Naive thymus-derived CD4-positive, alpha-beta T cell (primary cell): ENCODE data around the gene FTL. TPM values are rescaled to one million over a fixed set of nuclear protein-coding genes. Genes with fewer than 3 reads are reported as not detected.

Experiments used
- ATAC-seq: fragments of 150-1000 bp; cut with Tn5 transposase; 2 replicates; pipeline ENCODE4 v1.10.0; 2021; ENCODE audit warnings: mild to moderate bottlenecking, moderate library complexity
- CTCF ChIA-PET: fragments of 350-600 bp; sonication (Branson Sonifier 250); formaldehyde crosslinking; loops from one replicate; lab custom pipeline; 2021; ENCODE audit warnings: antibody characterized with exemption; lab: Charles Lee
- POLR2A ChIA-PET: fragments of 350-600 bp; sonication (Branson Sonifier 250); formaldehyde crosslinking; loops from one replicate; lab custom pipeline; 2021; ENCODE audit warnings: antibody characterized with exemption, inconsistent platforms; lab: Charles Lee
- DNase-seq, 9 donors: peaks; one replicate each; pipeline versions ENCODE4 v3.0.0 to v3.0.0-alpha.2; 2020 to 2022; ENCODE audit warnings: mixed read lengths in 1 of 9
- H3K27ac ChIP-seq: one replicate; pipeline ENCODE4 v1.7.0; 2013; ENCODE audit warnings: mild to moderate bottlenecking, low read depth, low read length, moderate library complexity
- H3K27me3 ChIP-seq, 2 donors: one replicate each; pipeline ENCODE4 v1.7.0; 2013; ENCODE audit warnings: low read length in 2 of 2, mild to moderate bottlenecking in 2 of 2, moderate library complexity in 2 of 2; ENCODE audit not compliant: control insufficient read depth in 2 of 2, insufficient read depth in 2 of 2
- H3K36me3 ChIP-seq, 3 experiments: 1 replicate in 2 of 3; 2 replicates in 1 of 3; pipeline ENCODE4 v1.7.0; 2013; ENCODE audit warnings: low read length in 3 of 3, mild to moderate bottlenecking in 3 of 3, moderate library complexity in 1 of 3; ENCODE audit not compliant: insufficient read depth in 3 of 3, control insufficient read depth in 2 of 3
- H3K4me1 ChIP-seq, 2 donors: one replicate each; pipeline ENCODE4 v1.7.0; 2013; ENCODE audit warnings: low read length in 2 of 2, mild to moderate bottlenecking in 2 of 2, moderate library complexity in 1 of 2; ENCODE audit not compliant: control insufficient read depth in 2 of 2, insufficient read depth in 2 of 2
- H3K4me3 ChIP-seq: 2 replicates; pipeline ENCODE4 v1.7.0; 2013; ENCODE audit warnings: mild to moderate bottlenecking, low read length
- H3K9me3 ChIP-seq, 3 experiments: 1 replicate in 2 of 3; 2 replicates in 1 of 3; pipeline ENCODE4 v1.7.0; 2013; ENCODE audit warnings: low read length in 3 of 3; ENCODE audit not compliant: control insufficient read depth in 2 of 3
- H3K27ac Mint-ChIP-seq, 9 donors: one replicate each; pipeline ENCODE4 v1.8.0; 2020 to 2022; ENCODE audit warnings: mixed read lengths in 9 of 9, mild to moderate bottlenecking in 8 of 9, moderate library complexity in 5 of 9, inconsistent platforms in 2 of 9
- H3K27me3 Mint-ChIP-seq, 5 donors: one replicate each; pipeline ENCODE4 v1.8.0; 2021 to 2022; ENCODE audit warnings: mixed read lengths in 5 of 5, mild to moderate bottlenecking in 1 of 5
- H3K36me3 Mint-ChIP-seq, 5 donors: one replicate each; pipeline ENCODE4 v1.8.0; 2020 to 2022; ENCODE audit warnings: mixed read lengths in 5 of 5, mild to moderate bottlenecking in 3 of 5, inconsistent platforms in 1 of 5
- H3K4me1 Mint-ChIP-seq, 7 donors: one replicate each; pipeline ENCODE4 v1.8.0; 2020 to 2022; ENCODE audit warnings: mixed read lengths in 7 of 7, mild to moderate bottlenecking in 3 of 7, inconsistent platforms in 1 of 7
- H3K4me3 Mint-ChIP-seq, 10 donors: one replicate each; pipeline ENCODE4 v1.8.0; 2020 to 2022; ENCODE audit warnings: mild to moderate bottlenecking in 10 of 10, mixed read lengths in 10 of 10, moderate library complexity in 6 of 10, inconsistent platforms in 2 of 10
- H3K9me3 Mint-ChIP-seq, 11 donors: one replicate each; pipeline ENCODE4 v1.8.0; 2020 to 2022; ENCODE audit warnings: mixed read lengths in 11 of 11, mild to moderate bottlenecking in 4 of 11, inconsistent platforms in 1 of 11, moderate library complexity in 1 of 11
- intact Hi-C, 2 donors: fragments of 100-400 bp; cut with micrococcal nuclease; formaldehyde crosslinking; loops; one replicate each; pipeline ENCODE4 v1.15.1; 2023
- polyA plus RNA-seq, 2 donors: library from polyadenylated mRNA; unstranded; fragments of 300-500 nt; fragmentation: Illumina TruSeq; gene quantifications; one replicate each; pipeline ENCODE4 v1.2.3, GENCODE V29; 2021
- total RNA-seq, 6 experiments: library from RNA in 5 of 6; stranded (reverse) in 5 of 6; gene quantifications; 1 replicate in 5 of 6; 2 replicates in 1 of 6; pipeline ENCODE4 v1.2.3 and lab custom pipeline; 2021 to 2026

FTL gene
- total and polyA plus RNA-seq, 7 experiments from 2014 or later: 888 to 4,967 (median 1,462) TPM

DNA sequence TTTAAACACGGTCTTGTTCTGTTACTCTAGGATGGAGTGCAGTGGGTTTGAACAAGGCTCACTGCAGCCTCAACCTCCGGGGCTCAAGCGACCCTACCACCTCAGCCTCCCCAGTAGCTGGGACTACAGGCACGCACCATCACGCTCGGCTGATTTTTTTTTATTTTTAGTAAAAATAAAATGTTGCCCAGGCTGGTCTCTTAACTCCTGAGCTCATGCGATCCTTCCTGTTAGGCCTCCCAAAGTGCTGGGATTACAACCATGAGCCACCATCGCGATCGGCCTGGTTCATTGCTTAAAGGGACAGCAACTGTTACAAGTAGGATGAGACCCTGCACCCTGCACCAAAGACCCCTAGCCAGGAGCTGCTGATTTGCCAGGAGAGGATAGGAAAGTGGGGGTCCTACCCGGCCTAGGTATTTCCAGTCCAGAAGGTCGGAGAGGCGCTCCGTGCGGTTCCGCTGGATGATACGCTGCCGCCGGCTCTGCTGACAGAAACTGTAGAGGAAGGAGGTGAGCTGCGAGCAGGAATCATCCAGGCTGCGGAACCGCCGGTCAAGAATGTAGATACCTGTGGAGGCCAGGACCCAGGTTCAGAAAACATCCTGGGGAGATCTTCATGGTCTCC lies 5.1 kb downstream of the FTL start:
- CTCF ChIA-PET: interaction anchor here (0.6 to 2.9 kb wide), 24 partner anchors 8 to 878 kb away, joined by 3 to 20 read pairs (median 4); partner anchors contain the start of genes BAX, DHDH, PPP1R15A and RUVBL2
- Mint-ChIP-seq H3K4me1 (peaks cover 5 to 32% (median 27%) of the 10 kb centered on the region in 7 donors), H3K4me3 (no peak overlapping the region), H3K27ac (no peak overlapping the region), H3K9me3 (peaks cover 0 to 5% (median 0%) of the 10 kb centered on the region in 11 donors), H3K27me3 (no peaks in the 10 kb centered on the region), H3K36me3 (peaks cover 0 to 28% (median 9%) of the 10 kb centered on the region in 5 donors)
- no peaks in the 10 kb centered on the region for H3K27me3 ChIP-seq
- no peaks in the 10 kb centered on the region for H3K9me3 ChIP-seq
- no peak for DNase-seq
- peaks cover 0 to 61% (median 6%) of the 10 kb centered on the region in 3 experiments for H3K36me3 ChIP-seq
- H3K4me1 ChIP-seq: peaks cover 9 to 12% of the 10 kb centered on the region in 2 donors
- no peak for ATAC-seq
- intact Hi-C loops: loop anchor here in 1 of 2 donors (2.0 kb wide), 1 partner anchor 15 kb away; the partner anchor contains the start of gene BAX
- no peak overlapping the region for H3K4me3 ChIP-seq
- no peak overlapping the region for H3K27ac ChIP-seq
- POLR2A ChIA-PET: interaction anchor here (0.7 to 1.3 kb wide), 9 partner anchors 8 to 325 kb away, joined by 3 to 6 read pairs (median 4); partner anchors contain the start of genes GYS1 and RUVBL2

DNA sequence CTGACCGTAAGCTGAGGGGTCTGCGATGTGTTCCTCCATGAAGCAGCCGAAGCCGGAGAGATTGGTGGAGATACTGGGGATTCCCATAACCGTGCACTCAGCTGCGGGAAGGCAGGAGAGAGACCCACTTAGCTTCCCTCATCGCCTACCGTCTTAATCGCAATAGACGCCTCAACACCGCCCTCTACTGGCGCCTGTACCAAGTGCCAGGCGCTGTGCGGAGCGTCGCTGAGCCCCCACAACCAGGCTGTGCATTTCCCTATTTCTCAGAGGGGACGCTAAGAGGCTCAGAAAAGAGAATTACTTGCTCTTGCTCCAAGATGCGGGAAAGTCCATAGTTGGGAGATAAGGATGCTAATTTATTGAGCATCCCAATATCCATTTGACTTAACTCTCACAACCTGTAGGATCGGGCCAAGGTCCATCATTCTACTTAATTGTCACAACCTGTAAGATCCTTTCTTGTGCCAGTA lies 5.8 kb downstream of the FTL start:
- H3K9me3 Mint-ChIP-seq: no peaks in the 10 kb centered on the region
- peaks cover 5 to 26% (median 20%) of the 10 kb centered on the region in 7 donors for H3K4me1 Mint-ChIP-seq
- H3K27me3 ChIP-seq: no peaks in the 10 kb centered on the region
- peak; percentile 85 for ATAC-seq
- ChIA-PET POLR2A (interaction anchor here (0.7 to 1.3 kb wide), 9 partner anchors 9 to 338 kb away, joined by 3 to 4 read pairs (median 3); no protein-coding TSS in a partner anchor), CTCF (interaction anchor here (0.6 to 2.9 kb wide), 25 partner anchors 8 to 877 kb away, joined by 3 to 20 read pairs (median 4); partner anchors contain the start of genes BAX, DHDH, GYS1 and PPP1R15A)
- no peak overlapping the region for H3K27ac ChIP-seq
- H3K4me1 ChIP-seq: peaks cover 8 to 11% of the 10 kb centered on the region in 2 donors
- peaks cover 0 to 24% (median 8%) of the 10 kb centered on the region in 5 donors for H3K36me3 Mint-ChIP-seq
- peak overlapping the region in 4 of 9 donors; percentile 26 to 77 (median 42) for H3K27ac Mint-ChIP-seq
- intact Hi-C loops: loop anchor here (1.0 to 2.0 kb wide), 7 partner anchors 16 to 325 kb away; partner anchors contain the start of genes BAX (in 1 of the 2), CA11 (in 1 of the 2) and DHDH (in 1 of the 2)
- H3K4me3 ChIP-seq: no peak overlapping the region
- H3K36me3 ChIP-seq: peaks cover 0 to 61% (median 6%) of the 10 kb centered on the region in 3 experiments
- H3K27me3 Mint-ChIP-seq: no peaks in the 10 kb centered on the region
- no peaks in the 10 kb centered on the region for H3K9me3 ChIP-seq
- peak overlapping the region in 1 of 10 donors; percentile 18 for H3K4me3 Mint-ChIP-seq
- DNase-seq: peak; percentile 57 to 81 (median 72)

DNA sequence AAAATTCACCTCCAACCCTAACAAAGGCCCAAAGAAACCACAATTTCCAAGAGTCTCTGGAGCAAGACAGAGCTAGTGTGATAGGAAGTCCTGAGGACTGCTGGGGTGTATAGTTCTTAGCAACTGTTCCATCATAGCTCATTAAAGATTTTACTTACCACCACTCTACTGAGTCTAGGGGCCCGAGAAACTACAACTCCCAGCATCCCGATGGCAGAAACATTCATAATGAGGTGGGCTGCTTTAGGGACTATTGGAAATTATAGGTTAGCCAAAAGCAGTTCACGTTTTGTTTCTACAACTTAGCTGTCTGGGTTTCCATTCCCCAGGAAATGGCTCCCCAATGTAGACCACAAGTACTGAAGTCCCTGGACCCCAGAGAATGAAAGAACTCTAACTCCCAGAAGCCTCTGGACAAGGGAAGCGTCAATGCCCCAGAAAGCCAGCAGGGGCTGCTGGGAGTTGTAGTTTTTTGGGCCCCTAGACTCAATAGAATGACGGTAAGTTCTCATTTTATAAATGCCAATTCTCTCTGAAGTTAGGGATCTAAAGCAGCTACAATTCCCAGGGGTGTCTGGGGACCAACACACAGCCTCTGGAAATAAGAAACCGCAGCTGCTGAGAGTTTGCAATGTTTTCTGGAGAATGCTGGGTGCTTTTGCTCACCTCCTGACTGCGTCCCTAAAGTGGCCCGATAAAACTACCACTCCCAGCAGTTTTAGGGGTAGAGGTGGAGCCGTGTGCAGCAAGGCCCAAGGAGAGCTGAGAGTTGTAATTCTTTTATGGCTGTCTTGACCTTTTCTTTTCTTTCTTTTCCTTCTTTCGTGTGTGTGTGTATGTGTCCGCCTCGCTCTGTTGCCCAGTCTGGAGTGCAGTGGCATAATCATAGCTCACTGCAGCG lies 11.1 kb downstream of the FTL start:
- Mint-ChIP-seq H3K27ac (peak overlapping the region in 2 of 9 donors; percentile 3 to 23), H3K4me1 (peaks cover 0 to 7% (median under 1%) of the 10 kb centered on the region in 7 donors), H3K9me3 (no peaks in the 10 kb centered on the region), H3K4me3 (no peak overlapping the region), H3K27me3 (no peaks in the 10 kb centered on the region), H3K36me3 (peaks cover 0 to 19% (median 8%) of the 10 kb centered on the region in 5 donors)
- peaks cover 0 to 24% (median 9%) of the 10 kb centered on the region in 3 experiments for H3K36me3 ChIP-seq
- ATAC-seq (peak; percentile 78), DNase-seq (peak in 6 of 9 donors; percentile 34 to 53 (median 50))
- no peaks in the 10 kb centered on the region for H3K27me3 ChIP-seq
- POLR2A ChIA-PET: interaction anchor here (0.6 to 2.6 kb wide), 6 partner anchors 10 to 339 kb away, joined by 3 to 8 read pairs (median 4); partner anchors contain the start of genes DBP, FTL, GYS1 and RUVBL2
- H3K4me1 ChIP-seq: no peaks in the 10 kb centered on the region
- no peak overlapping the region for H3K4me3 ChIP-seq
- CTCF ChIA-PET: interaction anchor here (1.0 to 1.7 kb wide), 3 partner anchors 8 to 24 kb away, joined by 3 to 5 read pairs (median 3); partner anchors contain the start of gene RUVBL2
- H3K9me3 ChIP-seq: no peaks in the 10 kb centered on the region
- intact Hi-C loops: no loop called here
- no peak overlapping the region for H3K27ac ChIP-seq

DNA sequence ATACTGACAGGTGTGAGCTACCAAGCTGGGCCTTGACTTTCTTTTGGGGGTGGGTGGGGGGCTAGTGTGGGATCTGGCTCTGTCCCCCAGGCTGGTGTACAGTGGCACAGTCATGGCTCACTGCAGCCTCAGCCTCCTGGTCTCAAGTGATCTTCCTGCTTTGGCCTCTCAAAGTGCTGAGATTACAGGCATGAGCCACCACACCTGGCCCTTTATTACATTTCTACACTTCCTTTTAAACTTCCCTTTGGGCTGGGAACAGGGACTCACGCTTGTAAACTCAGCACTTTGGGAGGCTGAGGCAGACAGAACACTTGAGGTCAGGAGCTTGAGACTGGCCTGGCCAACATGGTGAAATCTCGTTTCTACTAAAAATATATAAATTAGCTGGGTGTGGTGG lies 12.0 kb downstream of the FTL start:
- H3K36me3 Mint-ChIP-seq: peaks cover 0 to 24% (median 8%) of the 10 kb centered on the region in 5 donors
- intact Hi-C loops: no loop called here
- no peaks in the 10 kb centered on the region for H3K27me3 Mint-ChIP-seq
- Histone ChIP-seq H3K4me3 (no peak overlapping the region), H3K36me3 (peaks cover 0 to 24% (median 9%) of the 10 kb centered on the region in 3 experiments), H3K9me3 (no peaks in the 10 kb centered on the region), H3K27me3 (no peaks in the 10 kb centered on the region), H3K27ac (no peak overlapping the region), H3K4me1 (no peaks in the 10 kb centered on the region)
- DNase-seq (no peak), ATAC-seq (no peak)
- POLR2A ChIA-PET: interaction anchor here (1.4 to 2.6 kb wide), 2 partner anchors 11 to 16 kb away, joined by 7 to 8 read pairs; partner anchors contain the start of genes FTL, GYS1 and RUVBL2
- H3K4me3 Mint-ChIP-seq: no peak overlapping the region
- H3K4me1 Mint-ChIP-seq: peaks cover 0 to 6% (median 0%) of the 10 kb centered on the region in 7 donors
- no peaks in the 10 kb centered on the region for H3K9me3 Mint-ChIP-seq
- CTCF ChIA-PET: interaction anchor here (1.1 to 1.7 kb wide), 3 partner anchors 9 to 17 kb away, joined by 3 to 5 read pairs (median 3); partner anchors contain the start of gene RUVBL2
- peak overlapping the region in 1 of 9 donors; percentile 3 for H3K27ac Mint-ChIP-seq

DNA sequence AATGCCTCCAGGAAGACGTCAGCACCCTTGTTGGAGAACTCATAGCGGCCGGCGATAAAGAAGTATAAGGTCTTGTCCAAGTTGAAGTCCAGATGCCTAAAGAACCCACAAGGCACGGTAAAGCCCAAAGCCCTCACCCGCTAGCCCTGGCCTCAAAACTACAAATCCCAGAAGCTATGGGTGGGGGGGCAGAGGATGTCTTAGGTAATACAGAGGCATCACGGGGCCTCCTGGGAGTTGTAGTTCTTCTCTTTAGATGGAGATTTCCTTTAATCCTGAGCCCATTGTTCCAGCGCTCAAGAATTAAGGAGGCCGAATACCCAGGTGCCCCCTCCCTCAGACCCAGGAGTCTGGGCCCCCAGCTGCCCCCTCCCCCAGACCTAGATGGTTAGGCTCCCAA lies 17.2 kb downstream of the FTL start:
- H3K4me1 ChIP-seq: no peaks in the 10 kb centered on the region
- H3K36me3 ChIP-seq: peaks cover 0 to 35% (median 12%) of the 10 kb centered on the region in 3 experiments
- no peaks in the 10 kb centered on the region for H3K9me3 Mint-ChIP-seq
- no peak overlapping the region for H3K4me3 ChIP-seq
- CTCF ChIA-PET: no interaction called here
- peaks cover 0 to 9% (median 0%) of the 10 kb centered on the region in 7 donors for H3K4me1 Mint-ChIP-seq
- H3K36me3 Mint-ChIP-seq: peaks cover 4 to 35% (median 7%) of the 10 kb centered on the region in 5 donors
- H3K27ac Mint-ChIP-seq: no peak overlapping the region
- DNase-seq: no peak
- no peaks in the 10 kb centered on the region for H3K27me3 ChIP-seq
- H3K27ac ChIP-seq: no peak overlapping the region
- no peaks in the 10 kb centered on the region for H3K27me3 Mint-ChIP-seq
- intact Hi-C loops: no loop called here
- H3K9me3 ChIP-seq: no peaks in the 10 kb centered on the region
- POLR2A ChIA-PET: interaction anchor here (4.9 kb wide), 1 partner anchor 11 kb away, joined by 22 read pairs; the partner anchor contains the start of genes GYS1 and RUVBL2
- ATAC-seq: no peak
- H3K4me3 Mint-ChIP-seq: no peak overlapping the region
